ENCODE results near the gene MTCL1.

DNA sequence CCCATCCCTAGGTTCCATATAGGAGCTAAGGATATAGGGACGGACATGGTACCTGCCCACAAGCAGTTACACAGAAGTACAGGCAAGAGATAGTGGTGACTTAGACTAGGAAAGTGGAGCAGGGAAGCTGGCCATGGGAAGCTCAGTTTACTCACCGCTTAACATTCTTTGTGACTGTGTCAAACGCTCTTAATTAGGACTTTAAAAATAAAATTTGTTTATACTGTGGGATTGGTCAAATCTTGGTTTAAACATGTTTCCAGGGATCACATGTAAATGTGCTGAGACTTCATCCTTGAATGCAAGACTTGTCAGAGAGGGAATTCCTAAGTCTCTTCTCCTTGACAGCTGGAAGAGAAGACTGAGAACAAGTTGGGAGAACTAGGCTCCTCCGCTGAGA lies 107.3 kb downstream of the MTCL1 start:
- no peak for TF ChIP-seq EZH2 (IDR thresholded peaks at IDR 0.05; ENCODE audit: low read depth, low read length, severe bottlenecking)
- TF ChIP-seq, protein P1, sequence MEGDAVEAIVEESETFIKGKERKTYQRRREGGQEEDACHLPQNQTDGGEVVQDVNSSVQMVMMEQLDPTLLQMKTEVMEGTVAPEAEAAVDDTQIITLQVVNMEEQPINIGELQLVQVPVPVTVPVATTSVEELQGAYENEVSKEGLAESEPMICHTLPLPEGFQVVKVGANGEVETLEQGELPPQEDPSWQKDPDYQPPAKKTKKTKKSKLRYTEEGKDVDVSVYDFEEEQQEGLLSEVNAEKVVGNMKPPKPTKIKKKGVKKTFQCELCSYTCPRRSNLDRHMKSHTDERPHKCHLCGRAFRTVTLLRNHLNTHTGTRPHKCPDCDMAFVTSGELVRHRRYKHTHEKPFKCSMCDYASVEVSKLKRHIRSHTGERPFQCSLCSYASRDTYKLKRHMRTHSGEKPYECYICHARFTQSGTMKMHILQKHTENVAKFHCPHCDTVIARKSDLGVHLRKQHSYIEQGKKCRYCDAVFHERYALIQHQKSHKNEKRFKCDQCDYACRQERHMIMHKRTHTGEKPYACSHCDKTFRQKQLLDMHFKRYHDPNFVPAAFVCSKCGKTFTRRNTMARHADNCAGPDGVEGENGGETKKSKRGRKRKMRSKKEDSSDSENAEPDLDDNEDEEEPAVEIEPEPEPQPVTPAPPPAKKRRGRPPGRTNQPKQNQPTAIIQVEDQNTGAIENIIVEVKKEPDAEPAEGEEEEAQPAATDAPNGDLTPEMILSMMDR (IDR thresholded peaks at IDR 0.05; ENCODE audit: control extremely low read depth in 1 of 3, insufficient read depth in 1 of 3, low read depth in 1 of 3, low read length in 3 of 3) = no peak
- no peak for TF ChIP-seq PHF8 (conservative IDR thresholded peaks at IDR 0.05; ENCODE audit: low read depth, low read length)
- TF ChIP-seq EP300 (IDR thresholded peaks at IDR 0.05; ENCODE audit: borderline replicate concordance in 1 of 2, low read depth in 2 of 2, low read length in 2 of 2) = no peak
- TF ChIP-seq TAF1 (IDR thresholded peaks at IDR 0.05; ENCODE audit: low read depth, low read length) = no peak
- TF ChIP-seq YY1 (IDR thresholded peaks at IDR 0.05; ENCODE audit: low read depth, low read length) = no peak
- no peak for TF ChIP-seq HDAC2 (IDR thresholded peaks at IDR 0.05; ENCODE audit: borderline replicate concordance in 1 of 2, low read depth in 2 of 2, low read length in 2 of 2)
- no peak for TF ChIP-seq RFX5 (IDR thresholded peaks at IDR 0.05; ENCODE audit: borderline replicate concordance, low read depth, low read length)
